Esophagus muscularis mucosa (tissue), 4 donors: Measurements from ENCODE around the gene RNF144B. TPM values are rescaled to one million over a fixed set of nuclear protein-coding genes. Genes with fewer than 3 reads are reported as not detected.
A peak's percentile ranks its signal among the peaks of the same experiment; 100 is the strongest.

Experiments used
- DNase-seq: peaks from one replicate; pipeline ENCODE4 v3.0.0-alpha.2; 2017; ENCODE audit errors: extremely low spot score
- H3K27ac ChIP-seq, 4 donors: fragments of 200-600 bp; sonication (generic); replicated peaks in 1 of 4; 1 replicate in 3 of 4; 2 replicates in 1 of 4; pipeline ENCODE4 v1.5.1; 2016 to 2019; ENCODE audit warnings: mild to moderate bottlenecking in 1 of 4
- H3K27me3 ChIP-seq, 4 donors: fragments of 200-600 bp; sonication (generic); one replicate each; pipeline versions ENCODE4 v1.5.1 to v1.6.0; 2016 to 2019
- H3K36me3 ChIP-seq, 4 donors: fragments of 200-600 bp; sonication (generic); one replicate each; pipeline ENCODE4 v1.5.1; 2016 to 2019
- H3K4me1 ChIP-seq, 4 donors: fragments of 200-600 bp; sonication (generic); one replicate each; pipeline ENCODE4 v1.5.1; 2016 to 2019
- H3K4me3 ChIP-seq, 4 donors: fragments of 200-600 bp; sonication (generic); 1 replicate in 2 of 4; 2 replicates in 2 of 4; pipeline ENCODE4 v1.5.1; 2016 to 2019; ENCODE audit warnings: mild to moderate bottlenecking in 4 of 4, moderate library complexity in 1 of 4
- H3K9me3 ChIP-seq, 4 donors: fragments of 200-600 bp; sonication (generic); 1 replicate in 3 of 4; 2 replicates in 1 of 4; pipeline ENCODE4 v1.5.1; 2016 to 2019
- EP300 ChIP-seq: sonication (generic); formaldehyde crosslinking; IDR thresholded peaks from one replicate; pipeline ENCODE4 v1.6.1; 2017; ENCODE audit warnings: antibody characterized with exemption
- POLR2A ChIP-seq: fragments of 450-650 bp; IDR thresholded peaks from one replicate; pipeline ENCODE4 v1.6.1; 2017; ENCODE audit warnings: antibody characterized with exemption, moderate library complexity, mild to moderate bottlenecking, low read depth
- POLR2AphosphoS5 ChIP-seq, 2 donors: sonication (generic); formaldehyde crosslinking; IDR thresholded peaks; one replicate each; pipeline ENCODE4 v1.6.1; 2017; ENCODE audit warnings: antibody characterized with exemption in 2 of 2
- WGBS: methylation state at CpG from one replicate; pipeline ENCODE4 v1.1.5; 2018; 5-methylcytosine and 5-hydroxymethylcytosine counted together
- intact Hi-C: fragments of 100-400 bp; cut with DNase I; formaldehyde crosslinking; loops from one replicate; pipeline ENCODE4 v1.15.1; 2023
- total RNA-seq, 4 donors: library from RNA; depleted of rRNA; stranded (reverse); fragments of >200 nt; gene quantifications; one replicate each; pipeline versions ENCODE4 v1.1.0 to v1.2.1, GENCODE V29; 2016
- TF ChIP-seq, protein P1 (sequence below), 3 experiments: fragments of 200-600 bp in 2 of 3; fragments of 450-650 bp in 1 of 3; sonication (generic) in 2 of 3; IDR thresholded peaks; one replicate each; pipeline ENCODE4 v1.5.1; 2017 to 2019; ENCODE audit warnings: antibody characterized with exemption in 3 of 3, mild to moderate bottlenecking in 2 of 3, moderate library complexity in 1 of 3

RNF144B gene
- total RNA-seq, 4 donors from 2014 or later, result 6.6 to 20.0 (median 12.1) TPM

- 69% methylated on average over 1 of the region's 1 CpG for WGBS
- no peak for DNase-seq
Measured at GRCh38 chr6:18412068-18412467, 24.9 kb downstream of the RNF144B start.

DNA sequence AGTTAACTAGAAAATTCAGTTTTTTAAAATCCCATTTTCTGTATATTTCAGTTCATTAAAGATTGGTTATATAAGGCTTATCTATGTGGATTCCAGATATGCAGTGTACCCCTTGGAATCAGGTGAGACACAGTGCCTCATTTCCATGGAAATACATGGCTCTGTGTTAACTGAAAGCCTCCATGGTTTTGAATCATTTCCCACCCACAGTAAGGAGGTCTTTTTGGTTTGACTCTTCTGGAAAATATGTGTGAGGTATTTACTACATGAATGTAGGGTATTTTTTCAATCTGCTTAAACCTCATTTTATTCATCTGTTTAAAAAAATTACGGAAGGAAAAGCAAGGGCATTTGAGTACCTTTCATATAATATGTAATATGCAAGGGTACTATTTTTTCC lies 25.5 kb downstream of the RNF144B start:
- Histone ChIP-seq H3K27ac (no peak overlapping the region), H3K9me3 (no peaks in the 10 kb centered on the region), H3K4me3 (no peak overlapping the region), H3K36me3 (no peaks in the 10 kb centered on the region), H3K27me3 (no peaks in the 10 kb centered on the region), H3K4me1 (peaks cover 7 to 31% (median 22%) of the 10 kb centered on the region in 4 donors)
- TF ChIP-seq, protein P1, sequence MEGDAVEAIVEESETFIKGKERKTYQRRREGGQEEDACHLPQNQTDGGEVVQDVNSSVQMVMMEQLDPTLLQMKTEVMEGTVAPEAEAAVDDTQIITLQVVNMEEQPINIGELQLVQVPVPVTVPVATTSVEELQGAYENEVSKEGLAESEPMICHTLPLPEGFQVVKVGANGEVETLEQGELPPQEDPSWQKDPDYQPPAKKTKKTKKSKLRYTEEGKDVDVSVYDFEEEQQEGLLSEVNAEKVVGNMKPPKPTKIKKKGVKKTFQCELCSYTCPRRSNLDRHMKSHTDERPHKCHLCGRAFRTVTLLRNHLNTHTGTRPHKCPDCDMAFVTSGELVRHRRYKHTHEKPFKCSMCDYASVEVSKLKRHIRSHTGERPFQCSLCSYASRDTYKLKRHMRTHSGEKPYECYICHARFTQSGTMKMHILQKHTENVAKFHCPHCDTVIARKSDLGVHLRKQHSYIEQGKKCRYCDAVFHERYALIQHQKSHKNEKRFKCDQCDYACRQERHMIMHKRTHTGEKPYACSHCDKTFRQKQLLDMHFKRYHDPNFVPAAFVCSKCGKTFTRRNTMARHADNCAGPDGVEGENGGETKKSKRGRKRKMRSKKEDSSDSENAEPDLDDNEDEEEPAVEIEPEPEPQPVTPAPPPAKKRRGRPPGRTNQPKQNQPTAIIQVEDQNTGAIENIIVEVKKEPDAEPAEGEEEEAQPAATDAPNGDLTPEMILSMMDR (IDR thresholded peaks at IDR 0.05), result no peak
- no peak for TF ChIP-seq EP300
- no peak for TF ChIP-seq POLR2AphosphoS5 (IDR thresholded peaks at IDR 0.05)
- no peak for TF ChIP-seq POLR2A
- intact Hi-C loops, result no loop called here
- no peak for DNase-seq
- WGBS, result 68% methylated on average over 1 of the region's 1 CpG

More at GRCh38 chr6:18412068-18412467, 24.9 kb downstream of the RNF144B start:
- Histone ChIP-seq H3K27me3 (no peaks in the 10 kb centered on the region), H3K27ac (no peak overlapping the region), H3K36me3 (no peaks in the 10 kb centered on the region), H3K4me1 (peaks cover 7 to 31% (median 22%) of the 10 kb centered on the region in 4 donors), H3K9me3 (no peaks in the 10 kb centered on the region), H3K4me3 (no peak overlapping the region)
- TF ChIP-seq, protein P1 (IDR thresholded peaks at IDR 0.05), result no peak
- no peak for TF ChIP-seq POLR2A
- TF ChIP-seq POLR2AphosphoS5 (IDR thresholded peaks at IDR 0.05), result no peak
- TF ChIP-seq EP300, result no peak
- intact Hi-C loops, result no loop called here

DNA sequence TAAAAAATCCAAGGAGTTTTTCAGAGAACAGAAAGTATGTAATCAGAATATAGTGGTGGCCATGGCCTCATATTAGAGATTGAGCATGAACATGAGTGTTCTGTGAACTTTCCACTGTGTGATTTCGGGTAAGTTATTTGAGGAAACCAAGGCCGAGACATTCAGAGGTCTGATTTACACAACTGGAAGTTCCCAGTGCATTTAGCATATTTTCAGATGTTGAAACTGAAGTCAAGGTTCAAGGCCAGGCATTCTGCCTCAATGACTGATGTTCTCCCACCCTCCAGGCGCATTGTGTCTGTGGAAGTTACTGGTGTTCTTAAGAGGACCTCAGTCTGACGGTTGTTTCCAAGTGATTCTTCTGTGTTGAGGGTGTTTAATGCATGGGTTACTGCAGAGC lies 26.2 kb downstream of the RNF144B start:
- Histone ChIP-seq H3K4me1 (peaks cover 7 to 31% (median 22%) of the 10 kb centered on the region in 4 donors), H3K27me3 (no peaks in the 10 kb centered on the region), H3K36me3 (no peaks in the 10 kb centered on the region), H3K27ac (no peak overlapping the region), H3K9me3 (no peaks in the 10 kb centered on the region), H3K4me3 (no peak overlapping the region)
- no peak for DNase-seq
- intact Hi-C loops, result no loop called here
- TF ChIP-seq, protein P1 (IDR thresholded peaks at IDR 0.05), result no peak
- TF ChIP-seq EP300, result no peak
- WGBS, result 98% methylated on average over 4 of the region's 4 CpGs

DNA sequence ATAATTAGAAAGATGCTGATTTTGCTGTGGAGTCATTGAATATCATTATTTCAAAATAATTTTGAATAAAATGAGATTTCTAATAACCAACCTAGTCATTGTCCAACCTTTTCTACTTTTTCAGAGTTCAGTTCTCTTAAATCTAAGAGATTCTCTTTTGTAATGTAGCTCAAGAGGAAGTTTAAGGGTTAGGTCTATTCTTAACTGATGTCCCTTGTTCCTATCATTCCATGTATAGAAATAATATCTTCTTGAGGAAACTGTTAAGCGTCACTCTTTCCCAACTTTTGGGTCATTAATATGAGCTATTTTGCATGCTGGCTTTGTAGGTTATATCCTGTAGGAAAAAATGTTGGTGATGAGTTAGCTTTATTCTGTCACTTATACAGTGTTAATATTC lies 27.0 kb downstream of the RNF144B start:
- H3K27me3 ChIP-seq, result no peaks in the 10 kb centered on the region
- no peaks in the 10 kb centered on the region for H3K36me3 ChIP-seq
- no peak overlapping the region for H3K4me3 ChIP-seq
- intact Hi-C loops, result no loop called here
- TF ChIP-seq EP300 (no peak), POLR2AphosphoS5 (IDR thresholded peaks at IDR 0.05) (no peak), POLR2A (no peak)
- TF ChIP-seq, protein P1 (IDR thresholded peaks at IDR 0.05), result no peak
- WGBS, result 92% methylated on average over 1 of the region's 1 CpG
- no peak overlapping the region for H3K27ac ChIP-seq
- DNase-seq, result no peak
- H3K9me3 ChIP-seq, result no peaks in the 10 kb centered on the region
- peaks cover 7 to 31% (median 22%) of the 10 kb centered on the region in 4 donors for H3K4me1 ChIP-seq

- no peak for DNase-seq
- Histone ChIP-seq H3K9me3 (no peaks in the 10 kb centered on the region), H3K4me1 (peaks cover 7 to 26% (median 21%) of the 10 kb centered on the region in 4 donors), H3K27me3 (no peaks in the 10 kb centered on the region), H3K4me3 (peak overlapping the region in 2 of 4 donors; percentile 6 to 14), H3K36me3 (no peaks in the 10 kb centered on the region), H3K27ac (peak overlapping the region; percentile 68 to 77 (median 76))
- intact Hi-C loops, result no loop called here
- TF ChIP-seq, protein P1 (IDR thresholded peaks at IDR 0.05), result no peak
- TF ChIP-seq POLR2AphosphoS5 (IDR thresholded peaks at IDR 0.05), result no peak
- WGBS, result 82% methylated on average over 11 of the region's 11 CpGs
Measured at GRCh38 chr6:18415207-18415606, 28.1 kb downstream of the RNF144B start.
